Renal pelvis (tissue), 12 donors: ENCODE measurements around the gene PHF10. TPM values are rescaled to one million over a fixed set of nuclear protein-coding genes. Genes with fewer than 3 reads are reported as not detected.
"Not testable (repeated sequence)": the region's sequence is repeated elsewhere in the genome, so short reads cannot be mapped to it uniquely, and the experiment has no call there.

ENCODE experiments used
- DNase-seq: peaks from one replicate; pipeline ENCODE4 v3.0.0-alpha.2; 2013
- long read RNA-seq, 16 experiments: transcript quantifications; one replicate each; lab custom pipeline, GENCODE V29; 2026
- polyA plus RNA-seq, 3 donors: library from polyadenylated mRNA; unstranded; fragments of 120-200 nt; gene quantifications; one replicate each; pipeline ENCODE4 v1.2.1, GENCODE V29; 2013; ENCODE audit not compliant: insufficient read length in 3 of 3

Gene PHF10
- polyA plus RNA-seq, result 100 to 1,000 TPM in 2 of 3 donors, 10 to 100 TPM in 1; 97.9 to 113 (median 110) TPM
- long read RNA-seq, donor 1, full-length matches to known transcripts, result 13 of 13 reads
- long read RNA-seq, donor 1, partial matches to known transcripts, result 0 of 13 reads
- long read RNA-seq, donor 1, other reads (novel, unspliced or antisense), result 0 of 13 reads
- long read RNA-seq, donor 2, full-length matches to known transcripts, result 17 of 17 reads
- long read RNA-seq, donor 2, partial matches to known transcripts, result 0 of 17 reads
- long read RNA-seq, donor 2, other reads (novel, unspliced or antisense), result 0 of 17 reads
- long read RNA-seq, donor 3, full-length matches to known transcripts, result 15 of 75 reads
- long read RNA-seq, donor 3, partial matches to known transcripts, result 60 of 75 reads
- long read RNA-seq, donor 3, other reads (novel, unspliced or antisense), result 0 of 75 reads
- long read RNA-seq, donor 4, full-length matches to known transcripts, result 16 of 35 reads
- long read RNA-seq, donor 4, partial matches to known transcripts, result 19 of 35 reads
- long read RNA-seq, donor 4, other reads (novel, unspliced or antisense), result 0 of 35 reads
- long read RNA-seq, donor 5, full-length matches to known transcripts, result 4 of 4 reads
- long read RNA-seq, donor 5, partial matches to known transcripts, result 0 of 4 reads
- long read RNA-seq, donor 5, other reads (novel, unspliced or antisense), result 0 of 4 reads
- long read RNA-seq, donor 6, full-length matches to known transcripts, result 24 of 31 reads
- long read RNA-seq, donor 6, partial matches to known transcripts, result 7 of 31 reads
- long read RNA-seq, donor 6, other reads (novel, unspliced or antisense), result 0 of 31 reads
- long read RNA-seq, donor 7, full-length matches to known transcripts, result 16 of 21 reads
- long read RNA-seq, donor 7, partial matches to known transcripts, result 5 of 21 reads
- long read RNA-seq, donor 7, other reads (novel, unspliced or antisense), result 0 of 21 reads
- long read RNA-seq, donor 8, full-length matches to known transcripts, result 10 of 10 reads
- long read RNA-seq, donor 8, partial matches to known transcripts, result 0 of 10 reads
- long read RNA-seq, donor 8, other reads (novel, unspliced or antisense), result 0 of 10 reads
- long read RNA-seq, donor 9, full-length matches to known transcripts, result 23 of 29 reads
- long read RNA-seq, donor 9, partial matches to known transcripts, result 6 of 29 reads
- long read RNA-seq, donor 9, other reads (novel, unspliced or antisense), result 0 of 29 reads
- long read RNA-seq, donor 10, full-length matches to known transcripts, result 18 of 28 reads
- long read RNA-seq, donor 10, partial matches to known transcripts, result 10 of 28 reads
- long read RNA-seq, donor 10, other reads (novel, unspliced or antisense), result 0 of 28 reads
- long read RNA-seq, donor 11, full-length matches to known transcripts, result 11 of 11 reads
- long read RNA-seq, donor 11, partial matches to known transcripts, result 0 of 11 reads
- long read RNA-seq, donor 11, other reads (novel, unspliced or antisense), result 0 of 11 reads
- long read RNA-seq, donor 12, full-length matches to known transcripts, result 31 of 31 reads
- long read RNA-seq, donor 12, partial matches to known transcripts, result 0 of 31 reads
- long read RNA-seq, donor 12, other reads (novel, unspliced or antisense), result 0 of 31 reads
- long read RNA-seq, donor 13, full-length matches to known transcripts, result 7 of 12 reads
- long read RNA-seq, donor 13, partial matches to known transcripts, result 5 of 12 reads
- long read RNA-seq, donor 13, other reads (novel, unspliced or antisense), result 0 of 12 reads
- long read RNA-seq, donor 14, full-length matches to known transcripts, result 24 of 142 reads
- long read RNA-seq, donor 14, partial matches to known transcripts, result 118 of 142 reads
- long read RNA-seq, donor 14, other reads (novel, unspliced or antisense), result 0 of 142 reads
- long read RNA-seq, donor 15, full-length matches to known transcripts, result 30 of 30 reads
- long read RNA-seq, donor 15, partial matches to known transcripts, result 0 of 30 reads
- long read RNA-seq, donor 15, other reads (novel, unspliced or antisense), result 0 of 30 reads
- long read RNA-seq, donor 16, full-length matches to known transcripts, result 14 of 14 reads
- long read RNA-seq, donor 16, partial matches to known transcripts, result 0 of 14 reads
- long read RNA-seq, donor 16, other reads (novel, unspliced or antisense), result 0 of 14 reads

- DNase-seq, result peak; percentile 78
Observed at GRCh38 chr6:169724494-169725124, at the start of gene PHF10. TSS of gene PHF10 (minus strand) at chr6:169724500. CDS start at chr6:169723931, 569 bp downstream.

DNA sequence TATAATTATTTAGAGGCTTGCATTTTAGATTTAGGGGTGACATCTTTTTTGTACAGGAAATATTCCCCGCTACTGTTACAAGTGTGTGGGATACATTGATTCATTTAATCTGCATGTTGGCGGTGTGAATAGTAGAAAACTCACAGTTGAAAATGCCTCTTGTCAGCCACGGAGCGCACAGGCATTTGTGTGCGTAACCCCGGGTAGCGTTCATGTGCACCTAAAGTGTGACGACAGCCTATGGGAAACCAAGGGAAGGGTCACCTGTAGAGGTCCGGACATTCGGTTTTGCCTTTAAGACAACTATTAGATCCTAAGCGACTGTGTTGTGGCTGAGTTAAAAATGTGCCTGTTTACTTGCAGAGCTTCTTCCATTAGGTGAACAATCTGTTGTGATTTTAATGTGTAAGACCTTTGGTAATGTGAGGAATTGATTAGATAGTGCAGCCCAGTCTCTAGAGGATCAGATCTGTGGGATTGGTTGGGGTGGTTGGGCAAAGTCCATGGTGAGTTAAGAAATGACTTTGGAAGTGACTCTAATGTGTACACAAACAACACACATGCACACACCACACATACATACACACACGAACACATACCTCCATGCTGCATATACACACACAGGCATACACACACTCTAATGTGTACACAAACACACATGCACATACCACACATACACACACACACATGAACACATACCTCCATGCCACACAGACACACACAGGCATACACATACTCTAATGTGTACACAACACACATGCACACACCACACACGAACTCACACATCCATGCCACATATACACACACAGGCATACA lies 42.8 kb upstream of the PHF10 start:
- no peak for DNase-seq

GRCh38 chr6:169766232-169766631 lies 41.9 kb upstream of the PHF10 start:
- DNase-seq, result peak; percentile 45

DNA sequence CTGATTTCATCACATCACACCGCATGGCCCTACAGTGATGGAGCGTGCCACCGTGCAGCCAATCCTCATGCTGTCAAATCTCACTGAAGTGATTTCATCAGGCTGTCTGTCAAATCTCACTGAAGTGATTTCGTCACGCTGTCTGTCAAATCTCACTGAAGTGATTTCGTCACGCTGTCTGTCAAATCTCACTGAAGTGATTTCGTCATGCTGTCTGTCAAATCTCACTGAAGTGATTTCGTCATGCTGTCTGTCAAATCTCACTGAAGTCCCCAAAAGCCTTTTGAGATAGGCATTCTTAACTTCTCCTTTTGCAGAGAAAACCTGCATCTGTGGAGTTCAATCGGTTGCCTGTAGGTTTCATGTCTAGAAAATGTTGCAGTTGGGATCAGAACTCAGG lies 41.5 kb upstream of the PHF10 start:
- DNase-seq, result not testable (repeated sequence)

- DNase-seq, result no peak
Observed at GRCh38 chr6:169763881-169764280, 39.6 kb upstream of the PHF10 start.

DNA sequence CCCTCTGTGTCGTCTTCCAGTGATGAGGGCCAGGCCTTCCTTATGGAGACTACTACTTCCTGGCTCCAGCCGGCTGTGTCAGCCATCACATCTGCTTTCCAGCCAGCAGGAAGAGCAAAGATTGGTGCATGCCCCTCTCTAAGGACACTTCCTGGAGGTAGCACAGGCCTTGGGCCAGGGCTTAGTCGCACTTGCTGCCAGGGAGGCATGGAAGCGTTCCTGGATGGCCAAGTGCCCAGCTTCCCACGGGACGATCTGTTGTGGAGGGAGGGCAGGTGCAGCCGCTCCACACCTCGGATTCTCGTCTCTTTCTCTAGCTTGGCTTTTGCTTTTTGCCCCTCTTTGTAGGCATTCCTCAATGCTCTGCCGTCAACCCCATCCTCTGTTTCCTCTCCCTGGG lies 39.0 kb upstream of the PHF10 start:
- no peak for DNase-seq

DNA sequence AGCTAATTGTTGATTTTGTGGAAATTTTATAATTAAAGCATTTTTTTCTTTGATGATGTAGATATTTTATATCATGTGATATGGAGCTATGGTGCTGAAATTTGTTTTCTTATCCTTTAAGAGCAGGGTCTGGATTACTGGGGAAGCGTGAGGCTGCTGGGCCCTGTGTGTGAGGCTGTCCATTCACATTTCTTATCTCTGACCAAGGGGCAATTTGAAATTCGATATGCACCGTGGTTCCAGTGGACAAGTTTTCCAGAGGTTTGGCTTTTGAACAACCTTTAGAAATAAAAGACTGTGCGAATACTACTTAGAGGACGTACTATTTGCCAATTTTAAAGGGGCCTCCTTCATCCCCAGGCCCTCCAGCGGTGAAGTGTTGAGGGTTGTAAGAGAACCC lies 30.9 kb upstream of the PHF10 start:
- no peak for DNase-seq

GRCh38 chr6:169752074-169752623 lies 27.8 kb upstream of the PHF10 start:
- DNase-seq, result peak; percentile 11

DNA sequence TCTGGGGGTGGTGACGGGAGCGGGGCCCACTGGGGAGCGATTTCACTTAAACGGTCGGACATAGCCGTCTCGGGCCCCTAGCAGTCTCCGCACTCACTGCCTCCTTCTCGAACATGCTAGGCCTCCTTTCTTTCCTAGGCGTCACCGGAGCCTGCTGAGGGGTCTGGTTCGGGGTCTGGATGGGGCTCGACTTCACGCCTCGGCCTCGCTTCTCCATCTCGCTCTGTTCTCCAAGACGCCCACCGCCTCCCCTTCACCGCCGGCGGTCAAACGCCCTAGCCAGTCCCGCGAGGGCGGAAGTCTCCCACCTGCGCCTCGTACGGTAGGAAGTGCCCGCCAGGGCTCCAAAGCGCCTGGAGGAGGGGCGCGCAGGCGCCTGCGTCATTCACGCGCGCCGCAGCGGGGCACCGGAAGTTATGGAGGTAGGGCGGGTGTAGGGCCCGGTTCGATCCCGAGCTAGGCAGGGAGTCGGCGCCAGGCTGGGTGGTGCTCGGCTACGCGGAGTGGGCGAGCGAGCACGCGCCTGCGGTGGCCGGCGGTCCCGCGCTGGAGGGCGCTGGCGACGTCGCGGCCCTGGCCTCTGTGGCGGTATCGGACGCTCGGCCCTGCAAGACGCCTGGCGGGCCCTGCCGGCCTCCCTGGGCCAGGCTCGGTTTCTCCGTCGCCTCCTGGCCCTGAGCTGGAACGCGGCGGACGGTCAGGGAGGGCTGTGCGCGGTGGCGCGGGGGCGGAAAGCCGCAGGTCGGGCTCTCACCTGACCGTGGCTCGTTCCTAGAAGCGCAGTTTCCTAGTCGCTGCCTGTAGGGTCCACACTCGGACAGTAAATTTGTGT lies 27.2 kb upstream of the PHF10 start, which contains the start of the genes DYNLT2 and ERMARD:
DYNLT2 (minus strand) TSS at position 331 of the 832 bp plus-strand sequence; CDS start at position 217, 114 bp downstream.
ERMARD (plus strand) TSS at position 381 of the 832 bp plus-strand sequence; CDS start at position 417, 36 bp downstream.
- peak; percentile 95 for DNase-seq

- DNase-seq, result no peak
Observed at GRCh38 chr6:169746556-169746955, 22.3 kb upstream of the PHF10 start.

DNA sequence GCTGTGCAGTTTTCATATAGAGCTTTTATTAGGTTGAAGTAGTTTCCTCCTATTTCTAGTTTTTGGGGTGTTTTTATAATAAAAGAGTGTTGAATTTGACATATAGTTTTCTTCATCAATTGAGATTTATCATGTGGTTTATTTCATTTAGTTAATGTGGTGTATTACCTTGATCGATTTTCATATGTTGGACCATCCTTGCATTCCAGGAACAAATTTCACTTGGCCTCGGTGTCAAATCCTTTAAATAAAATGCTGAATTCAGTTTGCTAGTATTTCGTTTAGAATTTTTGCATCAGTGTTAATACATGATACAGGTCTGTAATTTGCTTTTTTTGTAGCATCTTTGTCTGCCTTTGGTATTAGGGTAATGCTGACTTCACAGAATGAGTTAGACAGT lies 21.1 kb upstream of the PHF10 start:
- no peak for DNase-seq

GRCh38 chr6:169741344-169741743 lies 17.0 kb upstream of the PHF10 start:
- no peak for DNase-seq

- no peak for DNase-seq
Observed at GRCh38 chr6:169738976-169739529, 14.8 kb upstream of the PHF10 start.

- no peak for DNase-seq
Observed at GRCh38 chr6:169738204-169738975, 14.1 kb upstream of the PHF10 start.

- no peak for DNase-seq
Observed at GRCh38 chr6:169729961-169730360, 5.7 kb upstream of the PHF10 start.

GRCh38 chr6:169726963-169727362 lies 2.7 kb upstream of the PHF10 start:
- DNase-seq, result no peak
